Stimulated activated CD4-positive, alpha-beta T cell treated with anti-CD3 and anti-CD28 coated beads, TNF-alpha, amount 100 ng/mL, for 48 hours (primary cell): Measurements from ENCODE around the gene CSTF1.

Experiments used
- DNase-seq, 3 donors: peaks; one replicate each; pipeline ENCODE4 v3.0.0-alpha.2; 2020; ENCODE audit warnings: low read depth in 3 of 3

Gene CSTF1

GRCh38 chr20:56428881-56429280, 36.4 kb downstream of the CSTF1 start:
- no peak for DNase-seq

DNA sequence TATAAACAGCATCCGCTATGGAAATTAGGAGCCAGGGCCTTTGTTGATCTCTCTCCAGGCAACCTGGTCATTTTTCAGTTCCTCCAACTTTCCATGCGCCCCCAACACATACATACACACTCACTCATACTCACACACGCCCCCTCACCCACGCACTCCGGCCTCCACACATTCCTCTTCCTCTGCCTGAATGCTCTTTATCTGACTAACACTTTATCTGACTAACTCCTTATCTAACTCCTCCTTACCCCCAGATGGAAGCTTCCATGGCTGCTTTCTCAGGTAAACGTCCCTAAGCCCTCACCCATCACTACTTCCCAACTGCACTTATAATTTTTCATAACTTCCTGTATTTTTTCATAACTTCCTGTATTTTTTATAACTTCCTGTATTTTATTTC, 37.1 kb downstream of the CSTF1 start:
- no peak for DNase-seq

DNA sequence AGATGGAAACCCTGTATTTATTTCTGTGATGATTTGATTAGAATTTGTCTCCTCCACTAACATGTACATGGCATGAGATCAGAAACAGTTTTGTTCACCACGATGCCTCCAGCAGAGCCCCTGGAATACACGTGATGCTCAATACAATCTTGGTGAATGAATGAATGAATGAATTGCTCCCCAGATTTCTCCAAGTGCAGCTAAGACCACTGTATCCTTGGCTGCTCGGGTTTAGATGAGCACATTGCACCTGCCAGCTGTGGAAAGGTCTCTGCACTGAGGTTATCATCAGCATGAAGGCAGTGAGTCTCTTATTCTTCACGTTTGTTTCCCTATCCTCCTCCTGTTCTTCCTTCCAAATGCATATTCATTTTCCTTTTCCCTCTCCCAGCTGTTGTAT, 37.5 kb downstream of the CSTF1 start:
- no peak for DNase-seq

DNA sequence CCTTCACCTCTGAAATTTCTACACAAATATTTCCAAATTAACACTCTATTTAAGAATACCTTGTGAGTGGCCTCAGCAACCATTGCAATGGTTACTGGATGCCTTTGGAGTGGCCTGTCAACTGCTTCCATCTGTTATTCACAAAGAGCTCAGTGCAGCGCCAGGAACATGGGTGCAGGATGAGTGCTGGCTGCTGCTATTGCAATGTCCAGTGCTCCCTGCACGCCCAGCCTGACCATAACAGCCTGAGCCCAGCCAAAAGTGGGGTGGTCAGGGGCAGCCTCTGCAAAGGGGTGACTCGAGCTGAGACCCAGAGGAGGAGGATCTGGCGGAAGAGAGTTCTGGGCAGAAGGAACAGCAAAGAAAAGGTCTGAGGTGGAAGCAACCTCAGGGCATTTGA, 38.0 kb downstream of the CSTF1 start:
- no peak for DNase-seq

DNA sequence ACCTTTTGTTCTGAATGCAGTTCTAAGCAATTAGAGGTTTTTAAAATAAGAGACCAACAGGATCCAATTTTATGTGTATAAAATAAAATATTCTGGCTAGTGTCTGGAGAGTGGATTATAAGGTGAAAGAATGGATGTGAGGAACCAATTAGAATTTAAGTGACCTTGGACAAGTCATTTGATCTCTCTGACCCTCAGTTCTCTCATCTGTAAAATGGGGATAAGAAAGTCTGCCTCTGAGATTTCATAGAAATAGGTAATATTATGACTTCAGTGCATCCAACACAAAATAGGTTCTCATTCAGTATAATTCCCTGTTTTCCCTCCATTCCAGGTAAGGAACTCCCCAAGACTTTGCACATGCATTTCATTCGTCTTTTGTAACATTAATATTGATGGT, 38.5 kb downstream of the CSTF1 start:
- DNase-seq: no peak

GRCh38 chr20:56431471-56431870, 39.0 kb downstream of the CSTF1 start:
- DNase-seq: no peak

DNA sequence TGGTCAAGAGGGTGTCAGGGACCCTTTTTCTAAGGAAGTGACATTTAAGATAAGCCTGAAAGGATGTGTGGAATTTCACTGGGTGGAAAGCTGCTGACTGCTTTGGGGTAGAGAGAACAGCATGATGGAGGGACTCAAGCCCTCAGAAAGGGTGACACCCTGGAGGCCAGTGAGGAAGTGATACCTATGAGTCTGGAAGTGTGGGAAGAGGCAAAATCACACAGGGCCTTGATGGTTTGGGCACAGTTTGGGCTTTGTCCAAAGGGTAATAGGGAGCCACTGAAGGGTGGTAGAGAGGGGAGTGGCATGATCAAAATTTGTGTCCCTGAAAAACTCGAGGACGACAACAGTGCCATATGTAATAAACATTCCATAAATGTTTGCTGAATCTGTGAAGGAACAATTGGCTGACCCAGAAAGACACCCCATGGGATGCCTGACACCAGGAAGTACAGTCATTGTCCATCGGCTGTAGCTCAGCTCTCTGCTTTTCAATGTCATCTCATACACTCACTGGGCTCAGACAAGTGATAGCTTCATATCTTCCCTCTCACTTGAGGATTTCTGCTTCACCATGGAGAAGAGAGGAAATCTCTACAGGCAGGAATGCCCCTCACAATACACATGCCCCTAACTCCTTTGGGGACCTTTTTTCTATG, 40.9 kb downstream of the CSTF1 start:
- no peak for DNase-seq

GRCh38 chr20:56433880-56434255, 41.4 kb downstream of the CSTF1 start:
- DNase-seq: no peak

DNA sequence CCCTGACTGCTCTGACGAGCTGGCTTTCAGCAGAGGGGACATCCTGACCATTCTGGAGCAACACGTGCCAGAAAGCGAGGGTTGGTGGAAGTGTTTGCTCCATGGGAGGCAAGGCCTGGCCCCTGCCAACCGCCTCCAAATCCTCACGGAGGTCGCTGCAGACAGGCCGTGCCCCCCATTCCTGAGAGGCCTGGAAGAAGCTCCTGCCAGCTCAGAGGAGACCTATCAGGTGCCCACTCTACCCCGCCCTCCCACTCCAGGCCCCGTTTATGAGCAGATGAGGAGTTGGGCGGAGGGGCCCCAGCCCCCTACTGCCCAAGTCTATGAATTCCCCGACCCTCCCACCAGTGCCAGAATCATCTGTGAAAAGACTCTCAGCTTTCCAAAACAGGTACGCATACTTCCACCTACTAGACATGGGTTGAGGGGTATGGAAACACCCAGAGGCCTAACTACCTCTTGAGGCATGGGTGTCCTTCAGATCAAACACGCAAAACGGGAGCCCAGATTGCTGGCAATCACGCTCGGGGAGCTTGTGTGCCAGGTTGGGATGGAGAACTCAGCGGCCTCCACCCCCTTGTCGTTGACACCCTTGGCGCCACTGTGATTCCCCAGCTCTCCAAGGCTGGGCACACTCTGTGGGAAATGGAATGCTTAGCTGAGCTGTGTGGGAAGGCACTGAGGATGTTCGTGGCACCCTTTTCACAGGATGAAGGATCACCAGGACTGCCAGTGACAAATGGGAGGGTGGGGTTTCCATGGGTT, 44.9 kb downstream of the CSTF1 start:
- DNase-seq: no peak

GRCh38 chr20:56438284-56438683, 45.8 kb downstream of the CSTF1 start:
- DNase-seq: no peak

- no peak for DNase-seq
Observed at GRCh38 chr20:56439771-56440291, 47.4 kb downstream of the CSTF1 start.

GRCh38 chr20:56440346-56441007, 48.0 kb downstream of the CSTF1 start:
- no peak for DNase-seq

DNA sequence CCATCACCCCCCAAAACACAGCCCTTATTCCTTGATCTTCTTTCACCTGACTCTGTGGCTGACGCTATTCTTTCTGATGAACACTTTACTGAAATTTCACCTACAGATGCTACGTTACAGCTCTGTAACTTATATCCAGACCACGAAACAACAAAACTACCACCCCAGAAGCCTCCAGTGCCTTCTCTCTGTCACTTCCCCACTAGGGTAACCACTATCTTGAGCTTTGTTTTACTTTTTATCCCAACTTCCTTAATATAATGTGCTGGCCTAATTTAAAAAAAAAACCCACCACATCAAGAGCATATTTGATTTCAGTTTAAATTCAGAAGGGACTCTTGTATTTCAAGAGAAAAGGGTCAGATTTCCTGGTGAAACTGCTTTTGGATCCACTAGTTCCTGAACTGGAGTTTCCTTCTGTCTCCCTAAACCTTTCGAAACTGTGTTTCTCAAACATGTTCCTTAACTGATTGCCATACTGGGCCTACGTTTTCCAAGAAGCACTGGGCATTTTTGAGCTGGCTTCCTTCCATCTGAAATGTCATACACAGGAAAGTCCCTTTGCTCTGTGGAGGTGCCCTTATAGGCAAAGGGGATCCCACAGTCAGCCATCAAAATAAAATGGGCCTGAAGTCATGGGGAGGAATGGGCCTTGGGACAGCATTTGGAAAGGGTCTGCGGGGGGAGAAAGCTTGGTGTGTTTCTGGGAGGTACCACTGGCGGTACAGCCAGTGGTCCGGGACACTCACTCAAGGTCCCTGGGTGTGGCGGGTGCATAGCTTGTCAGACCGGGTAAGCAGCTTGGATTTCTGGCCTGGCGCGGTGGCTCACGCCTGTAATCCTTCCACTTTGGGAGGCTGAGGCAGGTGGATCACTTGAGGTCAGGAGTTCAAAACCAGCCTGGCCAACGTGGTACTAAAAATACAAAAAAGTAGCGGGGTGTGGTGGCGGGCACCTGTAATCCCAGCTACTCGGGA, 50.2 kb downstream of the CSTF1 start:
- DNase-seq: no peak

DNA sequence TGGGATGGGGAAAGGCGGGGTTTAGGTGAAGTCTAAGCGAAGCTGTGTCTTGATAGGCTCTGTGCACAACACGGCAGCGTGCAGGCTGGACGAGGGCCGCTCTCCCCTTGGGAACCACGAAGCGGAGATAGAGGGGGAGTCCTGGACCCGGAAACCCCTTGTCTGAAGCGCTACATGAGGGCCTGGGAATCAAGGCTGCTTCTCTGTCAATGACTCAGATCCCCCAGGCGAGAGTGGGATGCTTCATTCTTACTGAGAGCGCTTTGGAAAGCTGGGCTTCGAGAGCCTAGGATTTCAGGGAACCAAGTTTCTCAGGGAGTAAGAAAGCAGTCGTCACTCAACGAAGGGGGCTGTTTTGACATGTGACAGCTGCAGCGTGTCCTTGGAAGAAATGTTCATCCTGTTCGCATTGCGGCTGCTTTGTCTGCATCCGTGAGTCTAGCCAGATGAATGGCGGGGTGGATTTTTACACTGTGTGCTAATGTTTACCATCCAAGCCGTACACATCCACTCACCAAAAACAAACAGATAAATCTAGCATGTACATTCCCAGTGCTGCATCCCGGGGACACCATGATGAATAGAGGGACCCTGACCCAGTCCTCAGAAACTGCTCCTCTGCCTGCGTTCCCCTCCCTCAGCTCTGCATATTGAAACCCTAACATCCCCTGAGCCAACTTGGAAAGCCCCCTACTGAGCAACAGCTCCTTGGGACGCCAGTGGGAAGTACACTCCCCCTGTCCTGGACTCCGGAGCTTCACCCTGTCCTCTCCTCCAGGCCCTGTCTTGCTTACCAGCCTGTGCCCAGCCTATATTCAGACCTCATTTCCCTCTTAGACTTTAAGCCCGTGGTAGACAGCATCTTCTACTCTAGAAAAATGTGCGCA, 51.5 kb downstream of the CSTF1 start:
- DNase-seq: no peak

- no peak for DNase-seq
Observed at GRCh38 chr20:56445130-56445529, 52.7 kb downstream of the CSTF1 start.

DNA sequence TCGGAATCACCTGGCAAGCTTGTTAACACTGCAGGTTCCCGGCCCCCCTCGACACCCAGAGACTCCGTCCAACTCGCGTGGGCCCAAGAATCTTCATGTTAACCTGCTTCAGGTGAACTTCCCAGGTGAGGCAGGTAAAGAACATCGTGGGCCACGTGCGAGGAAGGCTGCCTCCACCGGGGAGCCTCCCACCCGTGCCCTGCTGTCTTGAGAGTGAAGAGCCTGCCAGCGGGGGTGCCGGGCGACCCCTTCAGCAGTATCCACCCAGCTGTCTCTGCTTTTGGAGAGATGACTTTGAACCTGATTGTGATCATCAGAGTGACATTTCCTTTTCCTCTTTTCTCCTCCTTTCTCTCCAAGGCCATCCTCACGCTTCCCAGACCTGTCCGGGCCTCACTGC, 53.1 kb downstream of the CSTF1 start:
- no peak for DNase-seq

- DNase-seq: no peak
Observed at GRCh38 chr20:56447227-56447626, 54.8 kb downstream of the CSTF1 start.

DNA sequence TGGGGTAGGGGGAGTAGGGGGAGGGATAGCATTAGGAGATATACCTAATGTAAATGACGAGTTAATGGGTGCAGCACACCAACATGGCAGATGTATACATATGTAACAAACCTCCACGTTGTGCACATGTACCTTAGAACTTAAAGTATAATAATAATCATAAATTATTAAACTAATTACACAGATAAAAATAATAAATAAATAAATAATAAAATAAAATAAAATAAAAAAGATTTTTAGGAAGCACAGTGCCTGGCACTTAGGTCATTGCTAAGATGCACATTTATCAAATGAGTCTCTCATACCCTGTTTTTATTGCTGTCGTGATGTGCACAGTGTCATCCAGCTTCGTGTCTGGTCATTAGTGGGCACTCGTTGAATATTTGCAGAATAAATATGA, 57.0 kb downstream of the CSTF1 start:
- no peak for DNase-seq

DNA sequence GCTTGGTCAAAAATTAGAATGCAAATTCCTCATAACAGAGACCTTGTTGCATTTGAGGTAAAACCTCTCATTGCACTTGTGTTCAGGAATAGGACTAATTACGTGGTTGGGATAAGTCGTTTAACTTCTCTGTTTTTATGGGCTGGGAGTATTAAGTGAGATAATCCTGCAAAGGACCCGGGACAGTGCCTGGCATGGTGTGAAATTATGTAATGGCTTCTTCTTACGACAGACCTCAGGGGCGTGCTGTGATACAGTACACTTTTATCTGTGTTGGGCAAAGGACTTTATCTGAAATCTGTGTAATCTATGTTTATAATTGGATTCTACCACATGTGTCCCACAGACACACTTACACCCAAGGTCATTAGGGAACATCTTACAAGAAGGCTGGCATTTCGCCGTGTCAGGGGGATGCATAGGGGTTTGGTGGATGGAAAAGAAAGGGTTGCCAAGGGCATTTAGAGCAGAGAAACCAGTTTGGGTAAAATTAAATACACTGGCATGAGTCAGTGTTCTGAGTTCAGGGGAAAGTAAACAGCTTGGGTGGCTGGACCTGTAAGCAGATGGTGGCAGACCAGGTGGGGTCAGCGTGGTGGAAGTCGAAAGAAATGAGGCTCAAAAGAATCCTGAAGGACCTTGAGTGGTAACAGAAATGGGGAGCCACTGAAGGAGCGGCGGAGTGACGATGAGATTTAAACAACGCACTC, 58.8 kb downstream of the CSTF1 start:
- no peak for DNase-seq

- no peak for DNase-seq
Observed at GRCh38 chr20:56453352-56453751, 60.9 kb downstream of the CSTF1 start.
